Gastroesophageal sphincter (tissue), 3 donors: ENCODE results near the gene GRK4.

Experiments used
- EP300 ChIP-seq: sonication (generic); formaldehyde crosslinking; IDR thresholded peaks from one replicate; pipeline ENCODE4 v1.6.1; 2017; ENCODE audit warnings: antibody characterized with exemption, mild to moderate bottlenecking
- POLR2A ChIP-seq, 2 donors: fragments of 450-650 bp; IDR thresholded peaks; one replicate each; pipeline ENCODE4 v1.6.1; 2017; ENCODE audit warnings: antibody characterized with exemption in 2 of 2, mild to moderate bottlenecking in 2 of 2, moderate library complexity in 1 of 2
- POLR2AphosphoS5 ChIP-seq: sonication (generic); formaldehyde crosslinking; IDR thresholded peaks from one replicate; pipeline ENCODE4 v1.6.1; 2017; ENCODE audit warnings: antibody characterized with exemption
- TF ChIP-seq, protein P1 (sequence below), 4 experiments: fragments of 200-600 bp in 2 of 4; fragments of 450-650 bp in 2 of 4; sonication (generic) in 1 of 4; IDR thresholded peaks; one replicate each; pipeline ENCODE4 v1.5.1; 2017 to 2019; ENCODE audit warnings: antibody characterized with exemption in 4 of 4, mild to moderate bottlenecking in 2 of 4, moderate library complexity in 2 of 4

DNA sequence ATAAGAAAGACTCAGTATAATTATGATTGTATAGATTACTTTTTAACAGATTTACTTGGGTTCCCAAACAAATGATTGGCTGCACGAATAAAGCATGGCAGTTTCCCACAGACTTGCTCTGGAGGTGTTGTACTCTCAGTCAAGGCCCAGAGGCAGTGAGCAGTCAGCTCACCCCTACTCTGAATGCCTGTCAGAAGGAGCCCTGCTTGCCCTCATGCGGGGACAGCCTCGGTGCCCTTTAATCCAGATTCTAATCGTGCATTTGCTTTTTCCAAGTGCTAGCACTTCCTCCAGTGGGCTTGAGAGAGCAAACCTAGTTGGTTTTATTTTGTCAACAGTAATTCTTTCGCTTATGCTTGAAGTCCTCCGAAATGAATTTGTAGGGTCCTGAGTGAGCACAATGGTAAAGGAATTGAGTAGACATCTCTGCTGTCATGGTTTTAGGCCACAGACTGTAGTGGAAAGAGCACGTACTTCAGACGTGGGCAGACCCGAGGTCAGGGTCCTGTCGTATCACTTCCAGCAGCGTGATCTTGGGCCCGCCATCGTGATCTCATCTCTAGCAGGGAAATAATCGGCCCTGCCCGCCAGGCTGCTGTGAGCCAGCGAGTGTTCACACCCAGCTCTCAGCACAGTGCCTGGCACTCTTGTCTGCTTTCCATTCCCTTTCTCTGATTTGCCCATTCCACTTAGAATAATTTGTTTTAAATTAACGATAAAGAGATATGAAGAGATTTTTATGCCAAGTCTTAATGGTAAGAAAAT, 48.3 kb downstream of the GRK4 start:
- TF ChIP-seq, protein P1, sequence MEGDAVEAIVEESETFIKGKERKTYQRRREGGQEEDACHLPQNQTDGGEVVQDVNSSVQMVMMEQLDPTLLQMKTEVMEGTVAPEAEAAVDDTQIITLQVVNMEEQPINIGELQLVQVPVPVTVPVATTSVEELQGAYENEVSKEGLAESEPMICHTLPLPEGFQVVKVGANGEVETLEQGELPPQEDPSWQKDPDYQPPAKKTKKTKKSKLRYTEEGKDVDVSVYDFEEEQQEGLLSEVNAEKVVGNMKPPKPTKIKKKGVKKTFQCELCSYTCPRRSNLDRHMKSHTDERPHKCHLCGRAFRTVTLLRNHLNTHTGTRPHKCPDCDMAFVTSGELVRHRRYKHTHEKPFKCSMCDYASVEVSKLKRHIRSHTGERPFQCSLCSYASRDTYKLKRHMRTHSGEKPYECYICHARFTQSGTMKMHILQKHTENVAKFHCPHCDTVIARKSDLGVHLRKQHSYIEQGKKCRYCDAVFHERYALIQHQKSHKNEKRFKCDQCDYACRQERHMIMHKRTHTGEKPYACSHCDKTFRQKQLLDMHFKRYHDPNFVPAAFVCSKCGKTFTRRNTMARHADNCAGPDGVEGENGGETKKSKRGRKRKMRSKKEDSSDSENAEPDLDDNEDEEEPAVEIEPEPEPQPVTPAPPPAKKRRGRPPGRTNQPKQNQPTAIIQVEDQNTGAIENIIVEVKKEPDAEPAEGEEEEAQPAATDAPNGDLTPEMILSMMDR (IDR thresholded peaks at IDR 0.05), result no peak
- TF ChIP-seq POLR2A (IDR thresholded peaks at IDR 0.05), result no peak
- TF ChIP-seq EP300, result no peak
- TF ChIP-seq POLR2AphosphoS5, result no peak
